SK-N-SH (cell line): ENCODE data around the gene VPS51. TPM values are rescaled to one million over a fixed set of nuclear protein-coding genes. Genes with fewer than 3 reads are reported as not detected.
"Not testable (repeated sequence)": the region's sequence is repeated elsewhere in the genome, so short reads cannot be mapped to it uniquely, and the experiment has no call there.

Experiments used
- CTCF ChIA-PET: fragments of 300-600, 350-600 bp; formaldehyde crosslinking; extraction: SDS; loops from one replicate; lab custom pipeline; 2021; lab: Yijun Ruan, JAX
- POLR2A ChIA-PET: fragments of 350-600 bp; sonication (Branson Sonifier 250); formaldehyde crosslinking; extraction: SDS; loops from one replicate; lab custom pipeline; 2020; ENCODE audit warnings: antibody characterized with exemption, inconsistent platforms; lab: Yijun Ruan, JAX
- DNase-seq: peaks from one replicate; pipeline ENCODE4 v3.0.0; 2012
- H2AFZ ChIP-seq: fragments of 200-600 bp; sonication (generic); 2 replicates; pipeline ENCODE4 v1.8.1; 2016; ENCODE audit warnings: antibody characterized with exemption, mild to moderate bottlenecking, low read depth
- H3F3A ChIP-seq: fragments of 200-600 bp; sonication (generic); replicated peaks from 2 replicates; pipeline ENCODE3; 2016; ENCODE audit warnings: antibody characterized with exemption, mild to moderate bottlenecking; ENCODE audit not compliant: insufficient read depth
- H3K27ac ChIP-seq, 2 experiments: fragments of 200-500 bp in 1 of 2; fragments of 200-600 bp in 1 of 2; sonication (Bioruptor generic) in 1 of 2; sonication (generic), shearing (Covaris generic) in 1 of 2; 2 replicates each; pipeline versions ENCODE4 v1.5.1 to v1.6.1; 2014 to 2016; ENCODE audit warnings: low read depth in 2 of 2, inconsistent platforms in 1 of 2, low read length in 1 of 2, mild to moderate bottlenecking in 1 of 2, mixed read lengths in 1 of 2
- H3K27me3 ChIP-seq: fragments of 200-600 bp; sonication (generic), shearing (Covaris generic); 2 replicates; pipeline ENCODE4 v1.6.1; 2016; ENCODE audit warnings: mixed run types; ENCODE audit not compliant: insufficient read depth
- H3K36me3 ChIP-seq, 2 experiments: fragments of 200-500 bp in 1 of 2; fragments of 200-600 bp in 1 of 2; sonication (Bioruptor generic) in 1 of 2; sonication (generic) in 1 of 2; replicated peaks in 1 of 2; 2 replicates each; pipeline versions ENCODE3 to v1.5.1; 2014 to 2016; ENCODE audit warnings: low read length in 1 of 2, mild to moderate bottlenecking in 1 of 2; ENCODE audit not compliant: insufficient read depth in 2 of 2, control insufficient read depth in 1 of 2
- H3K4me1 ChIP-seq, 2 experiments: fragments of 200-500 bp in 1 of 2; fragments of 200-600 bp in 1 of 2; sonication (Bioruptor generic) in 1 of 2; sonication (generic), shearing (Covaris generic) in 1 of 2; 2 replicates each; pipeline versions ENCODE4 v1.5.1 to v1.6.1; 2014 to 2016; ENCODE audit warnings: low read depth in 1 of 2, low read length in 1 of 2, mixed run types in 1 of 2; ENCODE audit not compliant: insufficient read depth in 2 of 2, control insufficient read depth in 1 of 2
- H3K4me2 ChIP-seq: fragments of 200-600 bp; sonication (generic), shearing (Covaris generic); 2 replicates; pipeline ENCODE4 v1.6.1; 2017; ENCODE audit warnings: mixed run types
- H3K4me3 ChIP-seq, 2 experiments: fragments of 200-500 bp in 1 of 2; fragments of 200-600 bp in 1 of 2; sonication (Bioruptor generic) in 1 of 2; sonication (generic), shearing (Covaris generic) in 1 of 2; 2 replicates each; pipeline versions ENCODE4 v1.5.1 to v1.8.1; 2014 to 2016; ENCODE audit warnings: low read depth in 2 of 2, inconsistent platforms in 1 of 2, low read length in 1 of 2, mild to moderate bottlenecking in 1 of 2, mixed read lengths in 1 of 2, moderate library complexity in 1 of 2
- H3K79me2 ChIP-seq: fragments of 200-600 bp; sonication (generic); 2 replicates; pipeline ENCODE4 v1.8.1; 2017; ENCODE audit warnings: mild to moderate bottlenecking; ENCODE audit not compliant: insufficient read depth
- H3K9ac ChIP-seq: fragments of 200-600 bp; sonication (generic); 2 replicates; pipeline ENCODE4 v1.6.1; 2017; ENCODE audit warnings: mixed run types
- H3K9me2 ChIP-seq: fragments of 200-600 bp; sonication (generic); 2 replicates; pipeline ENCODE4 v1.6.1; 2017; ENCODE audit warnings: mixed run types
- H3K9me3 ChIP-seq: fragments of 200-600 bp; sonication (generic); 2 replicates; pipeline ENCODE4 v1.6.1; 2017; ENCODE audit warnings: mixed run types, mild to moderate bottlenecking, moderate library complexity
- H4K20me1 ChIP-seq: fragments of 200-600 bp; sonication (generic); 2 replicates; pipeline ENCODE4 v1.6.1; 2017; ENCODE audit warnings: mild to moderate bottlenecking, mixed run types; ENCODE audit not compliant: insufficient read depth
- CHD2 ChIP-seq: fragments of 150-350 bp; IDR thresholded peaks from 2 replicates; pipeline ENCODE4 v1.6.1; 2018; ENCODE audit warnings: low read length; ENCODE audit not compliant: partially characterized antibody
- GATA2 ChIP-seq: sonication (generic); formaldehyde crosslinking; IDR thresholded peaks from 2 replicates; pipeline ENCODE4 v1.5.0; 2020; ENCODE audit warnings: mild to moderate bottlenecking, missing genetic modification reagents
- POLR2AphosphoS5 ChIP-seq: IDR thresholded peaks from 2 replicates; pipeline ENCODE4 v1.6.1; 2012; ENCODE audit warnings: low read depth, low read length
- YY1 ChIP-seq: IDR thresholded peaks from 2 replicates; pipeline ENCODE4 v1.4.0; 2012; ENCODE audit warnings: low read depth, mild to moderate bottlenecking
- WGBS: methylation state at CpG from one replicate; pipeline ENCODE4 v1.1.6; 2017; ENCODE audit warnings: low lambda C conversion rate; 5-methylcytosine and 5-hydroxymethylcytosine counted together
- polyA plus RNA-seq, 3 experiments: library from polyadenylated mRNA; depleted of rRNA; stranded (reverse); fragments of >200 nt; gene quantifications; 2 replicates each; pipeline ENCODE4 v1.2.3, GENCODE V29; 2012
- TF ChIP-seq, protein P1 (sequence below): IDR thresholded peaks from 2 replicates; pipeline ENCODE4 v1.6.1; 2012; ENCODE audit warnings: mild to moderate bottlenecking, low read depth, low read length, moderate library complexity
- TF ChIP-seq, protein P2 (sequence below): fragments of 150-350 bp; IDR thresholded peaks from 2 replicates; pipeline ENCODE4 v1.6.1; 2017; ENCODE audit warnings: antibody characterized with exemption, low read length, low read depth, borderline replicate concordance
- TF ChIP-seq, protein P3 (sequence below): IDR thresholded peaks from 2 replicates; pipeline ENCODE4; 2012
- TF ChIP-seq, protein P4 (sequence below): IDR thresholded peaks from 2 replicates; pipeline ENCODE4 v1.4.0; 2012; ENCODE audit warnings: low read depth, borderline replicate concordance
- TF ChIP-seq, protein P5 (sequence below): IDR thresholded peaks from 2 replicates; pipeline ENCODE4 v1.4.0; 2012; ENCODE audit warnings: low read depth, borderline replicate concordance

The VPS51 gene
- polyA plus RNA-seq, 1 of the 3 experiments (the other 2 are of a cell fraction): 59.9 TPM

DNA sequence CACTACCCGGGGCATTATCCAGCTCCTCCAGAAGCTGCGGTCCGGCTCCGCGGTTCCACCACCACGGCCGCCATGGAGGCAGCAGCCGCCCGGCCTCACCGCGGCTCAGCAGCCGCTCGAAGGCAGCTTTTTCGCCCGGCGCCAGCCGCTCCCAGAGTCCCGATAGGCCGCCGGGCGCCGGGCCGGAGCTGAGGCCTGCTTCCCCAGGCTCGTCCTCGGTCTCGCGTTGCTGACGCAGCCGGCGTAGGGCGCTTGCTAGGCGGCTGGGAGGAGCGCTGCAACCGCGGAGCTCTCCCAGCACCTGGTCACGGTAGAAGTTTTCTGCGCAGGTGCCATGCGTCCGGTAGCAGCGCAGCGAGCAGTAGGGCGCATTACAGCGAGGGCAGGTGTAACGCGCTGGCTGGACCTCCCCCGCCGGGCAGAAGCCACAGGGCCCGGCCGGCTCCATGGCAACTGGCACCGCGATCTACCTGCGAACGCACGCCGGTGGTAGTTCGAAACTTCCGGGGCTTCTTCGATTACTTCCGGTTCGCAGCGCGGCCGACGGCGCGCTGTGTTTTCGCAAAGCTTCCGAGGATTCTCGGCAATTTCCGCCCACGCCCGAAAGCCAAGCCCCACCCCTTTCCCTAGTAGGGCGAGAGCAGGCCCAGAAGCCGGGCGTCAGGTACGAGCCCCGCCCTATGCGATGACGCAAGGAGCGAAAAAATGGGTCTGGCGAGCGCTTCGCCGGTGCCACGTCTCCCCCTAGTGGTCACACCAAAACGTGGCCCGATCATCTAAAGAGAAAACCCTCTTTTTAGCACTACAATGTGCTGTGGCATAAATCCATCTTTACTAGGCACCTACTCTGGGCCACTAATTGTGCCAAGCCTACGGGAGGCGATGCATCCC is 21.4 kb downstream of the VPS51 start, which contains the start of gene ZNHIT2 (continued):
- TF ChIP-seq, protein P1, sequence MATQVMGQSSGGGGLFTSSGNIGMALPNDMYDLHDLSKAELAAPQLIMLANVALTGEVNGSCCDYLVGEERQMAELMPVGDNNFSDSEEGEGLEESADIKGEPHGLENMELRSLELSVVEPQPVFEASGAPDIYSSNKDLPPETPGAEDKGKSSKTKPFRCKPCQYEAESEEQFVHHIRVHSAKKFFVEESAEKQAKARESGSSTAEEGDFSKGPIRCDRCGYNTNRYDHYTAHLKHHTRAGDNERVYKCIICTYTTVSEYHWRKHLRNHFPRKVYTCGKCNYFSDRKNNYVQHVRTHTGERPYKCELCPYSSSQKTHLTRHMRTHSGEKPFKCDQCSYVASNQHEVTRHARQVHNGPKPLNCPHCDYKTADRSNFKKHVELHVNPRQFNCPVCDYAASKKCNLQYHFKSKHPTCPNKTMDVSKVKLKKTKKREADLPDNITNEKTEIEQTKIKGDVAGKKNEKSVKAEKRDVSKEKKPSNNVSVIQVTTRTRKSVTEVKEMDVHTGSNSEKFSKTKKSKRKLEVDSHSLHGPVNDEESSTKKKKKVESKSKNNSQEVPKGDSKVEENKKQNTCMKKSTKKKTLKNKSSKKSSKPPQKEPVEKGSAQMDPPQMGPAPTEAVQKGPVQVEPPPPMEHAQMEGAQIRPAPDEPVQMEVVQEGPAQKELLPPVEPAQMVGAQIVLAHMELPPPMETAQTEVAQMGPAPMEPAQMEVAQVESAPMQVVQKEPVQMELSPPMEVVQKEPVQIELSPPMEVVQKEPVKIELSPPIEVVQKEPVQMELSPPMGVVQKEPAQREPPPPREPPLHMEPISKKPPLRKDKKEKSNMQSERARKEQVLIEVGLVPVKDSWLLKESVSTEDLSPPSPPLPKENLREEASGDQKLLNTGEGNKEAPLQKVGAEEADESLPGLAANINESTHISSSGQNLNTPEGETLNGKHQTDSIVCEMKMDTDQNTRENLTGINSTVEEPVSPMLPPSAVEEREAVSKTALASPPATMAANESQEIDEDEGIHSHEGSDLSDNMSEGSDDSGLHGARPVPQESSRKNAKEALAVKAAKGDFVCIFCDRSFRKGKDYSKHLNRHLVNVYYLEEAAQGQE: no peak
- TF ChIP-seq, protein P2, sequence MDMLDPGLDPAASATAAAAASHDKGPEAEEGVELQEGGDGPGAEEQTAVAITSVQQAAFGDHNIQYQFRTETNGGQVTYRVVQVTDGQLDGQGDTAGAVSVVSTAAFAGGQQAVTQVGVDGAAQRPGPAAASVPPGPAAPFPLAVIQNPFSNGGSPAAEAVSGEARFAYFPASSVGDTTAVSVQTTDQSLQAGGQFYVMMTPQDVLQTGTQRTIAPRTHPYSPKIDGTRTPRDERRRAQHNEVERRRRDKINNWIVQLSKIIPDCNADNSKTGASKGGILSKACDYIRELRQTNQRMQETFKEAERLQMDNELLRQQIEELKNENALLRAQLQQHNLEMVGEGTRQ: no peak
- TF ChIP-seq, protein P3, sequence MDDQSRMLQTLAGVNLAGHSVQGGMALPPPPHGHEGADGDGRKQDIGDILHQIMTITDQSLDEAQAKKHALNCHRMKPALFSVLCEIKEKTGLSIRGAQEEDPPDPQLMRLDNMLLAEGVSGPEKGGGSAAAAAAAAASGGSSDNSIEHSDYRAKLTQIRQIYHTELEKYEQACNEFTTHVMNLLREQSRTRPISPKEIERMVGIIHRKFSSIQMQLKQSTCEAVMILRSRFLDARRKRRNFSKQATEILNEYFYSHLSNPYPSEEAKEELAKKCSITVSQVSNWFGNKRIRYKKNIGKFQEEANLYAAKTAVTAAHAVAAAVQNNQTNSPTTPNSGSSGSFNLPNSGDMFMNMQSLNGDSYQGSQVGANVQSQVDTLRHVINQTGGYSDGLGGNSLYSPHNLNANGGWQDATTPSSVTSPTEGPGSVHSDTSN: peak; percentile 48
- TF ChIP-seq CHD2: peak; percentile 92
- no peak; the same call in 1 of the 2 replicates for TF ChIP-seq YY1
- TF ChIP-seq, protein P4, sequence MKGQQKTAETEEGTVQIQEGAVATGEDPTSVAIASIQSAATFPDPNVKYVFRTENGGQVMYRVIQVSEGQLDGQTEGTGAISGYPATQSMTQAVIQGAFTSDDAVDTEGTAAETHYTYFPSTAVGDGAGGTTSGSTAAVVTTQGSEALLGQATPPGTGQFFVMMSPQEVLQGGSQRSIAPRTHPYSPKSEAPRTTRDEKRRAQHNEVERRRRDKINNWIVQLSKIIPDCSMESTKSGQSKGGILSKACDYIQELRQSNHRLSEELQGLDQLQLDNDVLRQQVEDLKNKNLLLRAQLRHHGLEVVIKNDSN: no peak; the same call in 1 of the 2 replicates
- TF ChIP-seq GATA2 (CRISPR knock-in tag): peak; percentile 25; the same call in 1 of the 2 replicates

DNA sequence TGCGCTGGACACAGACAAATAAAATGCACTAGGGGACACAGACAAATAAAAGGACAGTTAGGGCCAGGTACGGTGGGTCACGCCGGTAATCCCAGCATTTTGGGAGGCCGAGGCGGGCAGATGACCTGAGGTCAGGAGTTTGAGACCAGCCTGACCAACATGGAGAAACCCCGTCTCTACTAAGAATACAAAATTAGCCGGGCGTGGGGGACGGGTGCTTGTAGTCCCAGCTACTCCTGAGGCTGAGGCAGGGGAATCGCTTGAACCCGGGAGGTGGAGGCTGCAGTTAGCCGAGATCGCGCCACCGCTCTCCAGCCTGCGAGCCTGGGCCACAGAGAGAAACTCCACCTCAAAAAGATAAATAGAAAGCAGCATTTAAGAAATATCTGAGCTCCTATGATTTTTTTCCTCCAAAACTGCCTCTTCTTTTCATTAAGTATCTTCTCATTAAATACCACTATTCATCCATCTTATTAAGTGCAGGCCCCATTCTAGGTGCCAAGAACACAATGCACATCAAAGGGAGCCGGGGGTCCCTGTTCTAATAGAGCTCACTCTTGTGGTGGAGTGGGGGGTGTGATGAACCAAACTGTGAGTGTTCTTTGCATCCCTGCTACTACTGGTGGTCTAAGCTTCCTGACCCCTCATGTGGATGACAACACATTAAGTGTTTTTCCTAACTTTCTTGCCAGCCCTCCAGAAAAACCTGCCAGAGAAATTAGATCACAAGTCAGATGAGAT is 22.3 kb downstream of the VPS51 start:
- no peak overlapping the region for H3K9ac ChIP-seq
- no peaks in the 10 kb centered on the region for H3K9me3 ChIP-seq
- H3K27me3 ChIP-seq: no peaks in the 10 kb centered on the region
- no peak overlapping the region for H2AFZ ChIP-seq
- H3K27ac ChIP-seq: peak overlapping the region; percentile 21 to 51; a peak in 2 of 4 replicates
- peaks cover 51% of the 10 kb centered on the region for H3K79me2 ChIP-seq
- TF ChIP-seq, protein P5, sequence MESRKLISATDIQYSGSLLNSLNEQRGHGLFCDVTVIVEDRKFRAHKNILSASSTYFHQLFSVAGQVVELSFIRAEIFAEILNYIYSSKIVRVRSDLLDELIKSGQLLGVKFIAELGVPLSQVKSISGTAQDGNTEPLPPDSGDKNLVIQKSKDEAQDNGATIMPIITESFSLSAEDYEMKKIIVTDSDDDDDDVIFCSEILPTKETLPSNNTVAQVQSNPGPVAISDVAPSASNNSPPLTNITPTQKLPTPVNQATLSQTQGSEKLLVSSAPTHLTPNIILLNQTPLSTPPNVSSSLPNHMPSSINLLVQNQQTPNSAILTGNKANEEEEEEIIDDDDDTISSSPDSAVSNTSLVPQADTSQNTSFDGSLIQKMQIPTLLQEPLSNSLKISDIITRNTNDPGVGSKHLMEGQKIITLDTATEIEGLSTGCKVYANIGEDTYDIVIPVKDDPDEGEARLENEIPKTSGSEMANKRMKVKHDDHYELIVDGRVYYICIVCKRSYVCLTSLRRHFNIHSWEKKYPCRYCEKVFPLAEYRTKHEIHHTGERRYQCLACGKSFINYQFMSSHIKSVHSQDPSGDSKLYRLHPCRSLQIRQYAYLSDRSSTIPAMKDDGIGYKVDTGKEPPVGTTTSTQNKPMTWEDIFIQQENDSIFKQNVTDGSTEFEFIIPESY: no peak
- 0 out of 2 replicates have a peak, but pooled peaks have one; percentile 8 for TF ChIP-seq POLR2AphosphoS5
- peaks cover 23 to 46% of the 10 kb centered on the region in 2 experiments; a peak in 3 of 4 replicates for H3K4me1 ChIP-seq
- ChIA-PET CTCF (interaction anchor here (0.6 to 3.2 kb wide), 21 partner anchors 9 to 284 kb away, joined by 3 to 27 read pairs (median 5); partner anchors contain the start of genes ARL2, CAPN1, CDC42BPG and EHD1), POLR2A (interaction anchor here (0.5 to 3.4 kb wide), 5 partner anchors 14 to 63 kb away, joined by 3 to 25 read pairs (median 5); partner anchors contain the start of genes CAPN1, CDCA5, SYVN1 and ZFPL1)
- H3K4me2 ChIP-seq: no peak overlapping the region
- 87% methylated on average over 18 of the region's 18 CpGs for WGBS
- no peaks in the 10 kb centered on the region for H3K9me2 ChIP-seq
- peak overlapping the region in 1 of 2 experiments; percentile 74; a peak in 1 of 4 replicates for H3K4me3 ChIP-seq
- peaks cover 29% of the 10 kb centered on the region for H3F3A ChIP-seq
- no peak for DNase-seq
- H3K36me3 ChIP-seq: peaks cover 34 to 35% of the 10 kb centered on the region in 2 experiments
- no peaks in the 10 kb centered on the region for H4K20me1 ChIP-seq

DNA sequence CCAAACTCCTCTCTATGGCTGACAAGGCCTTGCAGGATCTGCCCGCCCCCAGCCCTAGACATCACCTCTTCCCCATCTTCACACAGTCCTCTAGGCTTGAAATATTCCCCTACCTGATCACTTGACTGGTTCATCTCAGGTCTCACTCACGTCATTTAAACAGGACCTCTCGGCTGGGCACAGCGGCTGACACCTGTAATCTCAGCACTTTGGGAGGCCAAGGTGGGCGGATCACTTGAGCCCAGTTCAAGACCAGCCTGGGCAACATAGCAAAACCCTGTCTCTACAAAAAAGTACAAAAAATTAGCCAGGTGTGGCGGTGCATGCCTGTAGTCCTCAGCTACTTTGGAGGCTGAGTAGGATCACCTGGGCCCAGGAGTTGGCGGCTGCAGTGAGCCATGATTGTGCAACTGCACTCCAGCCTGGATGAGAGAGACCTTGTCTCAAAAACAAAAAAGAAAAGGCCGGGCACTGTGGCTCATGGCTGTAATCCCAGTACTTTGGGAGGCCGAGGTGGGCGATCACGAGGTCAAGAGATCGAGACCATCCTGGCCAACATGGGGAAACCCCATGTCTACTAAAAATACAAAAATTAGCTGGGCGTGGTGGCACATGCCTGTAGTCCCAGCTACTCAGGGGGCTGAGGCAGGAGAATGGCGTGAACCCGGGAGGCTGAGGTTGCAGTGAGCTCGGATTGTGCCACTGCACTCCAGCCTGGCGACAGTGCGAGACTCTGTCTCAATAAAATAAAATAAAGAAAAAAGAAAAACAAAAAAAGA is 23.1 kb downstream of the VPS51 start:
- 96% methylated on average over 18 of the region's 18 CpGs for WGBS
- H3K4me1 ChIP-seq: peaks cover 18 to 38% of the 10 kb centered on the region in 2 experiments; a peak in 3 of 4 replicates
- not testable (repeated sequence) for H4K20me1 ChIP-seq, H3K9me2 ChIP-seq, H2AFZ ChIP-seq, H3K4me3 ChIP-seq, H3K9ac ChIP-seq, H3K4me2 ChIP-seq, H3K27me3 ChIP-seq, H3K9me3 ChIP-seq, DNase-seq
- peaks cover 34 to 38% of the 10 kb centered on the region in 2 experiments for H3K36me3 ChIP-seq
- peak overlapping the region in 1 of 2 experiments; percentile 15; a peak in 1 of 4 replicates for H3K27ac ChIP-seq
- POLR2A ChIA-PET: interaction anchor here (3.4 kb wide), 1 partner anchor 16 kb away, joined by 25 read pairs; the partner anchor contains the start of gene SYVN1
- H3K79me2 ChIP-seq: peaks cover 59% of the 10 kb centered on the region
- peaks cover 29% of the 10 kb centered on the region for H3F3A ChIP-seq
- CTCF ChIA-PET: interaction anchor here (0.6 to 3.3 kb wide), 13 partner anchors 7 to 285 kb away, joined by 3 to 47 read pairs (median 4); partner anchors contain the start of genes ARL2, CAPN1, SYVN1 and TM7SF2
